Coronary artery (tissue), 2 donors: ENCODE data around the gene COL27A1.

Experiments used
- DNase-seq: peaks from one replicate; pipeline ENCODE4 v3.0.0-alpha.2; 2017; ENCODE audit warnings: low spot score
- H3K27ac ChIP-seq, 2 donors: fragments of 200-600 bp; sonication (generic); one replicate each; pipeline ENCODE4 v1.5.1; 2016 to 2019
- H3K4me3 ChIP-seq: fragments of 200-600 bp; sonication (generic); 2 replicates; pipeline ENCODE4 v1.5.1; 2016; ENCODE audit warnings: mild to moderate bottlenecking, moderate library complexity
- CTCF ChIP-seq: fragments of 200-600 bp; sonication (generic); IDR thresholded peaks from one replicate; pipeline ENCODE4 v1.5.1; 2019; ENCODE audit warnings: antibody characterized with exemption

Gene COL27A1

DNA sequence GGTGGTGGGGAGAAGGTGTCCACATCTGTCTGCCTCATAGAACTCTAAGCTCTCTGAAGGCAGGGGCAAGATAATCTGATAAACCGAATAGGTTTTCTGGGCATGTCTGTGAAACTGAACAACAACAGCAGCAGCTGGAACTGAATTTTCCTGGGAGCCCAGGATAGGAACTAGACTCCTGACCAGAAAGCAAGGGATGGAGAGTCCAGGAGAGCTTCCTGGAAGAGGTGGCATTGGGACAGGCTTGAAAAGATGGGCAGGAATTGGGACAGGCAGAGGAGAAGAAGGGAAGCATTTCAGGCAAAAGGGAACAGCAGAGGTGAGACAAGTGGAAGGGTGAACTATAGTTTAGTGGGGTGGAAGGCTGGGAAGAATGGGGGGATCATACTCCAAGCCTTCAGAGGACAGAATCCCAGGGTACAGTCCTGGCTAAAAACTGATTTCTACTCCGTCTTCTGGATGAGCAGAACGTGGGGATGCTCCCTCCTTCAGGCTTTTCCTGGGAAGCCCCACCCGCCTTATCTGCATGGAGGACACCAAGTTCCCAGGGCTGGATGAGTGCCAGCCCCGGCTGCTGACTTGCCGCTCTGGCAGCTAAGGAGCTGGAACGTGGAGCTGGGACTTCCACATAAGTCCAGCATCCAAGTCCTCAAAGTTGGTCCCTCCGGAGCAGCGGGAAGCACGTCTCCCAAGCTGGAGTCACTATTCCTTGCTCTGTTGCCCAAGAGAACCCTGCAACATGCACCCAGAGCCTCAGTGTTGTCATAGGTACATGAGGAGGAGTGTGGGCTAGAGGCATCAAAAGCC is 42.4 kb upstream of the COL27A1 start:
- H3K4me3 ChIP-seq = no peak overlapping the region
- H3K27ac ChIP-seq = peak overlapping the region; percentile 27 to 47
- peak; percentile 90 for DNase-seq
- no peak for TF ChIP-seq CTCF

- no peak overlapping the region for H3K4me3 ChIP-seq
- no peak for DNase-seq
- H3K27ac ChIP-seq = no peak overlapping the region
- no peak for TF ChIP-seq CTCF
These were observed 41.0 kb upstream of the COL27A1 start for GRCh38 chr9:114114364-114114763.

- Histone ChIP-seq H3K27ac (no peak overlapping the region), H3K4me3 (no peak overlapping the region)
- no peak for DNase-seq
- no peak for TF ChIP-seq CTCF
These were observed 39.6 kb upstream of the COL27A1 start for GRCh38 chr9:114115654-114116125.

DNA sequence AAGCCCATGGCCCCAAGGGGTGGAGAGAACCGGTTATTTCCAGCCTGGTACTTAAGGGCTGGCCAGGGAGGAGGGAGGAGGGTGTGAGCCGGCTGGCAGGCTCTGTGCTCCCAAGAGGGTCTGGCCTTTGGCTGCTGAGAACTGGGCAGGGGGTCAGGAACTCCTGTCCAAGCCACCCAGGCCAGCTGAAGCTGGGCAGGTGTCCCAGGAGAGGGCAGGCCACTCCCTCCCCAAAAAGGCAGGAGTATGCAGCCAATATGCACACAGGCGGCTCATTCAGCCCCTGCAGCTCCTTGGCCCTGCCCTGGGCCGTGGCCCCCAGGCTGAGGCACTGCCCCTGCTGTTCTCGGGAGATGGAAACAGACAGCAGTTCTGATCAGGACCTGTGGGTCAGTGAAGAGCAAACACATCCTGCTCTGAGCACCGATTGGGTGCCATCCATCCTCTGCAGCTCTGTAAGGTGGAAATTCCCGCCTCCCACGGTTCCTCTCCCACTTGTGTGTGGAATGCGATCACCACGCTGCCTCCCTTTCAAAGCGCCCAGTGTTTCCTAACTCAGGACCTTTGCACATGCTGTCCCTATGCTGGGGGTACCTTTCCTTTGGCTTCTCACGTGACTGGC is 39.1 kb upstream of the COL27A1 start:
- H3K4me3 ChIP-seq = no peak overlapping the region
- H3K27ac ChIP-seq = no peak overlapping the region
- no peak for TF ChIP-seq CTCF
- no peak for DNase-seq

DNA sequence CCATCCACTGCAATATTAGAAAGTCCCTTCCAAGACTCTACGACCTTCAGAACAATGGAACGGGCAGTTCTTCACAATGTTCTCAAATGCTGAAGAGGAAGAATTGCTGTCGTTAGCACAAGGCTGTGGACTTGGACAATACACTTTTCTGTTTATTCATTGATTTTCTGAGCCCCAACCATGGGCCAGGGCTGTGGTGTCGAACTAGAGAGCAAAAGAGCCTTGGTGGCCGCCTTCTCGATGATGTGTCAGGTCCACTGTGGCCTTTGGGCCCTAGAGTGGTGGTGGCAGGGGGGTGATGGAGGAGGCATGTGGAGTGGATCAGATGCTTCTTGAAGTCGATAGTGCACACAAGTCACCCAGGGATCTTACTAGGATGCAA is 37.7 kb upstream of the COL27A1 start:
- DNase-seq = no peak

DNA sequence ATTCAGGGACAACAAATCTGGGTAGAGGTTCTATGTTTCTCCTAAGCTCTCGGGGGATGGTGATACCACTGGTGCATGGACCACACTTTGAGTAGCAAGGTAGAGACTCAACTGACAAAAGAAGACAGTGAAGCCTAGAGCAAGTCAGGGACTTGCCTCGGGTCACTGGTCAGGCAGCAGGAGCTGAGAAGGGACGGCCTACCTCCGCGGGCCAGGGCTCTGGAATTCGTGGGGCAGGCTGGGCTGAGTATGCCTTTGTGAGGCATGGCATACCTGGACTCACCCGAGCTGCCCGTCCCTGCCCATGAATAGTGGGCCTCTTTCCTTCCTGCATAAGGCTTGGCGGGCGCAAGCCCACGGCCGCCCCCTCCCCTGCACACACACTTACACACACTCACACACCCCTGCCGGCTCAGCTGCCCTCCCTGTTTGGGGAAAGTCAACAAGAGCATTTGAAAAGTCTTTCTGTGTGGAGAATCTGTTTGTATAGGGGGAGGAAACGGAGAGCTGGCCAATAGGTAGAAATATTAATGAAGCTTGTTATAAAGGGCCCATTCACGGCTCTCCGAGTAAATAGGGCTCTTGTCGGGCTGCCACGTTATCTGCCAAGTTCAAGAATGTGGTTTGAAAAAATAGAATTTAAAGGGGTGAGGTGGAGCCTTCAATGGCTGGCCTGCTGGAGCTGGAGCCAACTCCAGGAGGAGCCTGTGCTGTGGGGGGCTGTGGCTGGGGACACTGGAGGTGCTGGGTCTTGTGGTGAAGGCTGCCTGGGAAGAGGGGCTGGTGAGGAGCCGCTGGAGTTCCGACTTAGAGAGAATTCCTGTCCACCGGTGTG is 37.1 kb upstream of the COL27A1 start:
- no peak for DNase-seq
- TF ChIP-seq CTCF = no peak
- H3K27ac ChIP-seq = no peak overlapping the region
- no peak overlapping the region for H3K4me3 ChIP-seq

More for the DNA sequence above, 37.7 kb upstream of the COL27A1 start:
- H3K27ac ChIP-seq = no peak overlapping the region
- TF ChIP-seq CTCF = no peak
- no peak overlapping the region for H3K4me3 ChIP-seq
